Right kidney (tissue), 1 donor: ENCODE measurements around the gene PECR.
"Not testable (repeated sequence)": the region's sequence is repeated elsewhere in the genome, so short reads cannot be mapped to it uniquely, and the experiment has no call there.

Experiments used
- DNase-seq: peaks from one replicate; pipeline ENCODE4 v3.0.0-alpha.2; 2016

PECR gene

DNA sequence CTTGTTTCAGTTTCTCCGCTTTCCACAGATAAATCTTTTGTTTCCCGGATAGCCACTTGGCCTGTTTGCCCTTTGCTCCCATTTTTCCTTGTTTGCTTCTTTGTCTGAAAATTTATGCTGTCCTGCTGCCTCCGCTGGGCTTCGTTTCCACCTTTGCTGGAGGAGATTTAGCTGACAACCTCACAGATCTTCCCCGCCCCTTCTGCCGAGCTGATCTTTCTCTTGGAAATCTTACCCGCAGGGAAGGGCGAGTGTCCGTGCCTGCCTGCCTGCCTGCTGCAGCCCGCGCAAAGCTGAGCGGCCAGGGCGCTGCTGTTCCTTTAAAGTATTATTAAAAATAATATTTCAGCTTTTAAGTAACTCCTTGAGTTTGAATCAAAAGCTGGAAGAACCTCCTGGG lies 26.2 kb upstream of the PECR start:
- peak; percentile 57 for DNase-seq

DNA sequence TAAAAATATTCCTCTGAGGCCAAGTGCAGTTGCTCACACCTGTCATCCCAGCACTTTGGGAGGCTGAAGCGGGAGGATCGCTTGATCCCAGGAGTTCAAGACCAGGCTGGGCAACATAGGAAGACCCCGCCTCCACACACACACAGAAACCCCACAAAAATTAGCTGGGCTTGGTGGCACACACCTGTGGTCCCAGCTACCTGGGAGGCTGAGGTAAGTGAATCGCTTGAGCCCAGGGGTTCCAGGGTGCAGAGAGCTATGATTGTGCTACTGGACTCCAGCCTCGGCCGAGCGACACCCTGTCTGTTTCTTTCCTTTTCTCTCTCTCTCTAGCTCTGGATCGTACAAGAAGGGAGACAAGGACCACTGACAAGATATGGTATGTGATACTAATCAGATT lies 25.7 kb upstream of the PECR start:
- DNase-seq = no peak

DNA sequence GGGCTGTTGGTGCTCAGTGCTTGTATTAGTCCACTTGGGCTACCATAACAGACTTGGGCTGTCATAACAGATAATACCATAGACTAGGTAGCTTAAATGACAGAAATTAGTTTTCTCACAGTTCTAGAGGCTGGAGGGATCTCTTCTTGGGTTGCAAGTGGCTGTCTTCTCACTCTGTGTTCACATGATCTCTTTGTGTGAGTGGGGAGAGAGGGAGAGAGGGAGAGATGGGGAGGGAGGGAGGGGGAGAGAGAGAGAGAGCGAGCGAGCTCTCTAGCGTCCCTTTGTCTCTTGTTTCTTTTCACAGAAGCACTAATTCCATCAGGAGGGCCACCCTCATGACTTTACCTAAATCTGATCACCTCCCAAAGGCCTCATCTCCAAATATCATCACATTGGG lies 23.1 kb upstream of the PECR start:
- DNase-seq = no peak

DNA sequence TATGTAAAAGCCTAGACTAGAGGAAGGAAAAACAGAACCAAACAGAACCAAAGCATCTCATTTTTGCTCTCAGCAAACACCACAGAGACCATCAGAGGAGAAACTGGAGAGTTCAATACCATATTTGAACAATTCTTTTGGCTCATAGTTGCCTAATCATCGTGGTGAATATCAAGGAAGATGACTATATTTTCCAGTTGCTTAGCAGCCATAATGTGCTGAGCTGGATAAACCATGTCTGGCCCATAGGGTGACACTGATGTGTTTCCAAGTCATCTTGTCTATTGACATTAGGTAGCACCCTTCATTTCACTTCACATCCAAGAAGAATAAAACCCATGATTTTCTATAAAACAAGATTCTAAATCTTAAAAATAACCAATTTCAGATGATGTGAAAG lies 21.6 kb upstream of the PECR start:
- no peak for DNase-seq

DNA sequence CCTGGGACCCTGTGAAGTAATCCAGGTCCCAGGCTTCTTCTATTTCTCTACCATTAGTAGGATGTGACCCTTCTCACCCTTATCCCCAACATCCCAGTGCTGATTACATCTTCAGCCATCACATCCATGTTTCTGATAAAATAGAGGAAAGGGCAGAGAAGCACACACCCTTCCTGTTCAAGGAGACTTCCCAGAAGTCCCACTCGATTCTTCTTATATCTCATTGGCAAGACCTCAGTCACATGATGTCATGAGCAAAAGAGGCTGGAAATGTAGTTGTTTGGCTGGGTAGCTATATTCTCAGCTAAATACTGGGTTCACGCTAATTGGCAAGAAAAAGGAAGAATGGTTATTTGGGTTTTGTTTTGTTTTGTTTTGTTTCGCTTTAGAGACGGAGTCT lies 19.5 kb upstream of the PECR start:
- no peak for DNase-seq

DNA sequence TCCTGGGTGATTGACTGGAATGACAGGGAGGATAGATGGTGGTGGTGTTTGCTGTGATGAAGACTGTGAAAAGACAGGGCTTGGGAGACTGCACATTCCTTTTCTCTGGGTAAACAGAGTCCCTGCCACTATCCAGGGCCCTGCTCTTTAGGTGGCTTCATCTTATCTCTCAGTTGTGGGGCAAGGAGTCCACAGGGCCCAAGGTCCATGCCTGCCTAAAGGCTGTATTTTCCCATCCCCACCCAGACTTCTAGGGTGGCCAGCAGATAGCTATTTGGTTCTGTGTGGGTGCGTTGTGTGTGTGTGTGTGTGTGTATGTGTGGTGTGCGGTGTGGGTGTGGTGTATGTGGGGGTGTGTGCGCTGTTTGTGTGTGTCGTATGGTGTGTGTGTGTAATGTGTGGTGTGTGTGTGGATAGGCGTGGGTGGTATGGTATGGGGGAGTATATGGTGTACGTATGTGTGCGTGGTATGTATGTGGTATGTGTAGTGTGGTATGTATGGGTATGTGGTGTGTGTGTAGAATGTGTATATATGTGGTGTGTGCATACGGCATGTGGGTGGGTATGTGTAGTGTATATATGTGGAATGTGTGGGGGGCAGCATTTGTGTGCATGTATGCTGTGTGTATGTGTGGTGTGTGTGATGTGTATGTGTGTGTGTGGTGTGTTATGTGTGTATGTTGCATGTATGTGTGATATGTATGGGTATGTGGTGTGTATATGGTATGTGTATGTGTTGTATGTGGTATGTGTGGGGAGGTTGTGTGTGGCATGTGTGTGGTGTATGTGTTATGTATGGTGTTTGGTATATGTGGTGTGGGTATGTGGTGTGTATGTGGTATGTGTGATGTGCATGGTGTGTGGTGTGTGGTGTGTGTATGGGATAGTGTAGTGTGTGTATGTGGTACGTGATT lies 17.1 kb upstream of the PECR start:
- DNase-seq = no peak

DNA sequence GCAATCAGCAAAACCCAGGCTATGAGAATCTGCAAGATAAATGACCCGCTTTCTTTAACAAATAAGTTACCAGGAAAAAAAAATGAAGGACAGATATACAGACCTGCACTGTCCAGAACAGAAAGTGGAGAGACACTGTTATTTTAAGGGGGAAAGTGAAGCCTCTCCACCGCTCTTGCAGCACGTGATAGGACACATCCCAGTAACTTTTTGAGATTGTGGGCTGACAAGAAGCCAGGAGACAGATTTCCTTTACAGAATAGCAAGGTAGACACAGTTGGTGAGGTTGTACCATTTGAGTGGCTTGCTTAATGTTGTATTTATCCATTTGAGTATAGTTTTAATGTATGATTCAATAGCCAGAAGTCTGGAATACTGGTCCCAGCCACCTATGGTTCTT lies 13.1 kb upstream of the PECR start:
- DNase-seq = no peak

DNA sequence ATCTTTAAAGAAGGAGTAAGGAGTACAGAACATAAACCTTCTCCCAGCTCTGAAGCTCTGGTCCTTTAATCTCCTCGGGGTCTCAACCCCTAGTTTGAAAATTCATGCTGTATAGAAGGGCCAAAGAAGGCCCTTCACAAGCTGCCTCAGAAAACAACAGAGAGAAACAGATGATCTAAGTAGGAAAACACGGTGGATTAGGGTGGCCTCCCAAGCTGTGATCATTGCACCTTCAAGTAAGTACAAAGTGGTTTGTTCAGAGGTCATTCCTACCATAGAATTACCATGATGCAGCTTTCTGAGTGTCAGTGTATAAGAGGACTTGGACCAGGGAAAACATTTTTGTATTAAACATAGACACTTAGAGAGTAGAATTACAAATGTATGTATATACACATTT lies 11.0 kb upstream of the PECR start:
- no peak for DNase-seq

DNA sequence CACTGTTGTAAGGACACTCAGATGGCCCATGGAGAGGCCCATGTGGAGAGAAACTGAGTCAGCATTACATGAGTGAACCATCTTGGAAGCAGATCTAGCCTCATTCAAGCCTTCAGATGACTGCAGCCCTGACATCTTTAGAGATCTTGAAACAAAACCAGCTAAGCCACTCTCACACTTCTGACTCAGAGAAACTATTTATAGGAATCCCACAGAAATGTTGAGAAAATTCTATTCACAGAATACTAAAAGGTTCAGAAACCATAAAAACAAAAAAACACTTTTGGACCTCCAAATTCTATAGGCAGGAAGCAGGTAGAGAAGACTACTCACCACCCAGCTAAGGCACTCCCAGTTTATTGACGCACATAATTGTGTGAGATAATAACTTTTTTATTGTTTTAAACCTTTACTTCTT lies 8.8 kb upstream of the PECR start:
- no peak for DNase-seq

DNA sequence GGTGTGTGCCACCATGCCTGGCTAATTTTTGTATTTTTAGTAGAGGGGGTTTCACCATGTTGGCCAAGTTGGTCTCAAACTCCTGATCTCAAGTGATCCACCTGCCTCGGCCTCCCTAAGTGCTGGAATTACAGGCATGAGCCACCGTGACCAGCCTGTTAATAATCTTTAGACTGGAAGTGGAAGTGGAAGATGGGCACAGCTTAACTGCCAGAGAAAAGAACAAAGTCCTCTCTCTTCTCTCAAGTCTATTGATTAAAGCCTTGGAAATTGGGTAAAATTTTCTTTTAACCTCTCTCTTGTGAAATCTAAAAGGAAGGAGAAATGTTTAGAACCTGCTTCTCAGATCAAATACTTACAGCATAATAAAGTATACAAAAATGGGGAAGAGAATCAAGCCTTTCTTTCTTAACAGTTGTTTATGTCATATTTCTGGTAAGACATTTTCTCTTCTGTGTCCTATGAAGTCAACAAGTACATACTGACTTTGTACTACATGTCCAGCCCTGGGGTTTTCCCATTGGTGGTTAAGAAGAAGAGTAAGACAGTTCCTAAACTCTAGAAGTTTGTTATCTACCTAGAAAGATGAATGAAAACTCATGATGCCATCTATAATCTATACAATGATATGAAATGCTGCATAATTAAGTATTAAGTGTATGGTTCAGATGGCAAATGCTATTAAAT lies 4.7 kb upstream of the PECR start:
- no peak for DNase-seq

DNA sequence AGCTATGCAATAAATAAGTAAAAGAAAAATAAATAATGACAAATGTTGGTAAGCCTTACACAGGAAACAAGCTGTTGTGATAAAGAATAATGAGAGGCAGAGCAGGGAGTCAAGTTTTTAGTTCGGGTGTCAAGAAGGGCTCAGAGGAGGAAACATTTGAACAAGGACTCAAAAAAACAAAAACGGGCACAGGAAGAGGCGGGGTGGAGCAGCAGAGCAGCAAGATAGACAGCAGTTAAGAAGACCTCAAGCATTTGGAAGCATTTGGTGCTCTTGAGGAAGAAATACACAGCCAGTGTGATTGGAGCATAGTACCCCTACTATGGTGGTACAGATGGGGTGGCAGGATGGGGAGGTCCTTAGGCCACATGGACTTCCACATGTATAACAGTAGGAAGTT lies 2.9 kb upstream of the PECR start:
- peak; percentile 23 for DNase-seq

DNA sequence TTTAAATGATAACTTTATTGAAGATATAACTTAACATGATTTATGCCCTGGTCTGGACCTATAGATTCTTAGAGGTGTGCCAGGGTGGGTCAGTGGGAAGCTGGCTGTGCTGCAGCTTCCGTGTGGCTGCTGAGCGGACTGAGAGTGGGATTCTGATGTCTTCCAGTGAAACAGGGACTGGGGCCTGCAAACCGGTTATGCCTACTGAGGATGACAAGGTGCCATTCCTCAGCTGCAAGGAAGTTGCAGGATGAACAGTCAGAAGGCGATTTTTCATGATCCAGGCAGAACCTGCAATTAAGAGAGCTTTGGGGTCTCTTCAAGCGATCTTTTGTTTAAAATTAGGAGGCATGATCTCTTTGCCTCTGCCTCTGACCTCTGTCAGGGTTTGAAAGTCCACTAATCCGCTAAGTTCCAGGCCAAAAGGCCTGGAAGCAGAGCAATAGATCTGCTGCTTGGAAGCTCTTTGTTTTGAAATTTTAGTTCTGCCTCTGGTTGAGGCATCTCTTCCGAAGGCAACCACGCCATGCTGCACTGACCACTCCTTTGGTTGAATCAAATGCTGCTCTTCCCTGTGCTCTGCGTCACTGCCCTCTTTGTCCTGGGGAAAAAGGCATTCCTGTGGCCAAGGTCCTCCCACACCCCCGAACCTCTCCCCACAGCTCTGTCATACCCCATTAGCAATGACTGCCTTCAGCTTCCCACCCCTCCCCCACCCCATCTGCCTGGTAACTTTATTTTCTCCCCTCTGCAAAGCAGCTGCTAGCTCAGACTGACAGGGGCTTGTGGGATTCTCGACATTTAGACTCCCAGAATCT lies 2.1 kb upstream of the PECR start:
- DNase-seq = peak; percentile 65

DNA sequence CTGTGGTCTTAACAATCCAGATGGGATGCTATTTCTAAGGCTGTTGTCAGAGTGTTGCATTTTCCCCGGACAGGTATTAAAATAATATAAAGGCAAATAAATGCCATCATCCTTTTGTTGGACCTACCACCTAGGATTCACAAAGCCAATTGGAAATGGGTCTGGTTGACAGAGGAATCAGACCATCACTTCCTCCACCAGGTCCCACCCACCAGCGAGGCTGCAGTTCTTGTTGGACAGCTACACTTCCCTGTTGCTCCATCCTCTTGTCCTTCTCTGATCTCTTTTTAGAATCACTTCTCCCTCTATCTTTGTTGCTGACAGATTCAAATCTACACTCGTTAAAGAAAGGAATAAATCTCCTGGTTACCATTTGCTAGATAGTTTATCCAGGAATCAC lies 1.2 kb upstream of the PECR start:
- no peak for DNase-seq

DNA sequence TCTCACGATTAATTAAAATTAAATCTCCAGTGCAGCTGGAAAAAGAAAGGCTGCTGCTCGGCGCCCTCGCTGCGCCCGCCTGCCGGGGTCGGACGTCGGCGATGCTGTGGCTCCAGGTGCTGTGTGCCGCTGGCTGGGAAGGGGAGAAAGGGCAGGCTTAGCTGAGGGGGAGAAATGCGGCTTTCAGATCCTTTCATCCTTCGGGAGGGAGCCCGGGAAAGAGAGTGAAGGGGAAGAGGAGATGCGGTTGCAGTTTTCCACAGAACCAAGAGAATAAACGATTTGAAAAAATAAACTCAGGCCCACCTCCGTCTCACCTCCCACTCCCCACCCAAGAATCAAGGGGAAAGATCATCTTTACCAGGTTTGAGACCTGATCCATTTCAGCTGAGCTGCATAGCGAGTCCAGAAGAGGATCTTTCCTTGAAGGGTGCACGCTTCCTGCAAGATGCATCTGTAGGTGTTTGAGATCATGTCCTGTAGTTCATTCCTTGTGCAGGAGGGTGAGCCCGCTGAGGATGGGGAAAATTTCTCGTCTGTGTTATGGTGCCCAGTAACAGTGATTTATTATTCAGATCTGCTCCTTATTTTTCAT lies 605 bp upstream of the PECR start:
- DNase-seq = peak; percentile 64

DNA sequence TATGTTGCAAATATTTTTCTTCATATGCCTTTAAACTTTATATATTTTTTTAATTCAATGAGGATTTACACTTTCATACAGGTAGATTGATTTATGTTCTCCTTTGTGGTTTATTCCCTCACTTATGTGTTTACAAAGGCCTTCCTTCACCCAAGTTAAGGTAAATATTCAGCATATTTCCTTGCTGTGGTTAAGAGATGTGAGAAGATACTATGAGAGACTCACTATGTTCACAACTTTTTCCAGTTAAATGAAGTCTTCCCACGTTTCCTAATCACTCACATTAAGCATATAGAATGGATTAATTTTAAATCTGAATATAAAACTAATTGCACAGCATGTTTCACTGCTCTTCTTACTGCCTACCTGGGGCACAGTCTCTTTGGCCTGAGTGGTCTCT lies 597 bp downstream of the PECR start:
- DNase-seq = no peak

DNA sequence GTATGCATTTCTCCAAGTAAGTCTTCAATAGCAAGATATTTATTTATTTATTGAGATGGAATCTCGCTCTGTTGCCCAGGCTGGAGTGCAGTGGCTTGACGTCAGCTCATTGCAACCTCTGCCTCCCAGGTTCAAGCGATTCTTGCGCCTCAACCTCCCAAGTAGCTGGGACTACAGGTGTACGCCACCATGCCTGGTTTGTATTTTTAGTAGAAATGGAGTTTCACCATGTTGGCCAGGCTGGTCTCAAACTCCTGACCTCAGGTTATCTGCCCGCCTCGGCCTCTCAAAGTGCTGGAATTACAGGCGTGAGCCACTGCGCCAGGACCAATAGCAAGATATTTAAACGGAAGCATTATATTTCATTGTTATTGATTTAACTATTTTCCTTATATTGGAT lies 1.6 kb downstream of the PECR start:
- DNase-seq = not testable (repeated sequence)

DNA sequence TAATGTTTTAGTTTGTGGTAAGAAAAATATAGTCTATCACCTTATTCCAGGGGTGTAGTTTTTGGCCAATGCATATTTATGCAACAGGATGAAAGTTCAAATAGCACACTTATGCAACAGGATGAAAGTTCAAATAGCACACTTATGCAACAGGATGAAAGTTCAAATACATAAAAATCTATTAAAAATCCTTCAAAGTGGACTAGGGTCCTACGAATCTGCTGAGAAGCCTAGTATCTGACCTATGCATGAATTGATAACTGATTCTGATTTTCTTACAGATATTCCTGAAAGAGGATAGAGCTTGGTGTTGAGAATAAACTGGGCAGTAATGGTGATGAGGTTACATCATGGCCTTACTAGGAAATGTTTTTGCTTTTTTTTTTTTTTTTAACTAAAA lies 2.8 kb downstream of the PECR start:
- no peak for DNase-seq

DNA sequence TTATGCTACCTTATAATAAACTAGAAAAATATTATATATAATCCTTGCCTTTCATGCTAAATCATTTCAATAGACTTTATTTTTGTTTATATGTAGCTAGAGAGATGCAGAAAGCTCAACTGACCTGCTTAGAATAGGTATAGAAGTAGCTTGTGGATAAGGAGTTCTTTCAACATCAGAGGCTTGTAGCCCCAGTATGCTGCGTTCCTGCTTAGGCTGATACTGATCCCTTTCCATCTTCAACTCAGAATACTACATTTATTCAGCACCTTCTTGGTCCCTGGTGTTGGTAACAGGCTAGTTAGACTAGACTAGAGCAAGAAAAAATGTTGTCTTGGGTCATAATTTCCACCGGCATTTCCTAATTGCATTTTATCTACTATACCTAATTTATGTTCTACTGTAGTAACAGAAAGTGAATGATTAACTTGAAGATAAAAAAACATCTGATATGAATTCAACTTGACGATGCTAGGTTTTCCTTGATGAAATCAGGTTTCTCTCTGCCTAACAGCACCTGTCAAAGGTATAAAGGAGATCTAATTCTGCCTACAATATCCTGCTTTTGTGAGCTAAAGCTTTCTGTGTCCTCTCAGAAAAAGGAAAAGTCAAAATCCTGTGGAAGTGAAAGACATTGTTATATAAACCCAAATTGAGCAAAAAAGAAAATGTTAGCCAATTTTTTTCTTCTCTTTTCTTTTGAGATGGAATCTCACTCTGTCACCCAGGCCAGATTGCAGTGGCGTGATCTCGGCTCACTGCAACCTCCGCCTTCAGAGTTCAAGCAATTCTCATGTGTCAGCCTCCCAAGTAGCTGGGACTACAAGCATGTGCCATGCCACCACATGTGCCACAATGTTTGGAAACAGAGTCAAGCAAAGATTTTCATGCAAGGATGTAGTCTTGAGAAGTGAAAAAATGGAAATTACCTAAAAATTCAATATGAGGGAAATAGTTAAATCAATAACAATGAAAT lies 5.8 kb downstream of the PECR start:
- DNase-seq = no peak

DNA sequence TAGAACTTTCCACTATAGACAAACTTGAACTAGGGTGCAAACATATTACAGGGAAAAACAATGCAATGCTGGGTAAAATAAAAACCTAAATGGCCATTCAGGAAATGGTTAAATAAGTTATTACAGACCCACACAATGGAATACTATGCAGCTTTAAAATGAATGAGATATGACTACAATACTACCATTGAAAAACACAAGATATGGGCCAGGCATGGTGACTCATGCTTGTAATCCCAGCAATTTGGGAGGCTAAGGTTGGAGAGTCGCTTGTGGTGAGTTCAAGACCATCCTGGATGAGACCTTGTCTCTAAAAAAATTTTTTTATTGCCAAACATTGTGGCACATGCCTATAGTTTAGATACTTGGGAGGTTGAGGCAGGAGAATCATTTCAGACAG lies 6.8 kb downstream of the PECR start:
- no peak for DNase-seq

DNA sequence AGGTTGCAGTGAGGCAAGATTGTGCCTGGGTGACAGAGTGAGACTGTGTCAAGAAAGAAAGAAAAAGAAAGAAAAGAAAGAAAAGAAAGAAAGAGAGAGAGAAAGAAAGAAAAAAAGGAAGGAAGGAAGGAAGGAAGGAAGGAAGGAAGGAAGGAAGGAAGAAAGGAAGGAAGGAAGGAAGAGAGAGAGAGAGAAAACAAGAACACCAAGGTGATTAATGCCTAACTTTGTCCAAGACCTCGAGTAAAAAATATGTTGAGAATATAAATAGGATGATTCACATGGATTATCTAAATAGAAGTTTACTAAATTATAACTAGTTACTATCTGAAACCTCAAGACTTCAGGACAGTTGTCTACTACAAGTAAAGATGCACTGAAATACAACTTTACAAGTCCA lies 7.2 kb downstream of the PECR start:
- no peak for DNase-seq

DNA sequence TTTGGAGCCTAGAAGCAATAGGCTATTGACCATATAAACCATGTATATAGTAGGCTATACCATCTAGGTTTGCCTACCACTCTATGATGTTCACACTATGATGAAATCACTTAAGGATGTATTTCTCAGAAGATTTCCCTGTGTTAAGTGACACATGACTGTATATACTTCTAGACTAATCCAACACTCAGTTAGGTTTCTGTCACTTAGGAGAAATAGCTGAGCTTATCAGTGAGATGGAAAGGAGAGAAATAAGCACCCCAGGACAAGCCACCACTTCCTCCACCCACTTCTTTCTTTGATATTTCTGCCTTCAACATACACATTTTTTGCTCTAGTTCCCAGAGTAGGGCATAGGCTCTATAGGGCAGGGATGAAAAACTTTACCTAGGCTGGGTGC lies 7.8 kb downstream of the PECR start:
- no peak for DNase-seq

DNA sequence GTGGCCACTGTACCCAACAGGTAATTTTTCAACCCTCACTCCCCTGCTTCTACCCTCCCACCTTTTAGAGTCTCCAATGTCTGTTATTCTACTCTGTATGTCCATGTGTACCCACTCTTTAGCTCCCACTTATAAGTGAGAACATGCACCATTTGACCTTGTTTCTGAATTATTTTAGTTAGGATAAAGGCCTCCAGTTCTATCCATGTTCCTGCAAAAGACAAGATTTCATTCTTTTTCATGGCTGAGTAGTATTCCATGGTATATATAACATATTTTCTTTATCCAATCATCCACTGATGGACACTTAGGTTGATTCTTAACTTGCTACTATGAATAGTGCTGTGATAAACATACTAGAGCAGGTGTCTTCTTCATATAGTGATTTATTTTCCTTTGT lies 9.1 kb downstream of the PECR start:
- DNase-seq = no peak
